Breast epithelium (tissue), 4 donors: ENCODE results near the gene APOL6. TPM values are rescaled to one million over a fixed set of nuclear protein-coding genes. Genes with fewer than 3 reads are reported as not detected.

Experiments used
- DNase-seq, 2 donors: peaks; one replicate each; pipeline ENCODE4 v3.0.0-alpha.2; 2019; ENCODE audit warnings: low spot score in 2 of 2
- H3K27ac ChIP-seq, 2 donors: fragments of 200-600 bp; sonication (generic) in 1 of 2; one replicate each; pipeline ENCODE4 v1.5.1; 2016 to 2019; ENCODE audit warnings: mild to moderate bottlenecking in 1 of 2
- H3K27me3 ChIP-seq, 2 donors: fragments of 200-600 bp; sonication (generic) in 1 of 2; one replicate each; pipeline versions ENCODE4 v1.5.1 to v1.6.0; 2017 to 2019; ENCODE audit warnings: control low read depth in 1 of 2, mild to moderate bottlenecking in 1 of 2
- H3K36me3 ChIP-seq: fragments of 200-600 bp; one replicate; pipeline ENCODE4 v1.5.1; 2019
- H3K4me1 ChIP-seq, 2 donors: fragments of 200-600 bp; sonication (generic); one replicate each; pipeline ENCODE4 v1.5.1; 2016 to 2019; ENCODE audit warnings: control low read depth in 1 of 2
- H3K4me3 ChIP-seq, 3 donors: fragments of 200-600 bp; sonication (generic); 1 replicate in 2 of 3; 2 replicates in 1 of 3; pipeline ENCODE4 v1.5.1; 2016 to 2019; ENCODE audit warnings: mild to moderate bottlenecking in 3 of 3, moderate library complexity in 2 of 3
- H3K9me3 ChIP-seq, 2 donors: fragments of 200-600 bp; sonication (generic) in 1 of 2; one replicate each; pipeline ENCODE4 v1.5.1; 2016 to 2019; ENCODE audit warnings: control low read depth in 1 of 2
- CTCF ChIP-seq, 3 donors: fragments of 450-650 bp; IDR thresholded peaks; one replicate each; pipeline ENCODE4 v1.5.1; 2016 to 2017; ENCODE audit warnings: antibody characterized with exemption in 3 of 3, mild to moderate bottlenecking in 3 of 3, moderate library complexity in 3 of 3
- POLR2A ChIP-seq: fragments of 450-650 bp; IDR thresholded peaks from one replicate; pipeline ENCODE4 v1.6.1; 2016; ENCODE audit warnings: antibody characterized with exemption, mild to moderate bottlenecking, moderate library complexity
- POLR2AphosphoS5 ChIP-seq, 3 donors: sonication (generic); formaldehyde crosslinking; IDR thresholded peaks; one replicate each; pipeline ENCODE4 v1.6.1; 2017; ENCODE audit warnings: antibody characterized with exemption in 3 of 3
- intact Hi-C: fragments of 100-400 bp; cut with DNase I; formaldehyde crosslinking; loops from one replicate; pipeline ENCODE4 v1.15.1; 2023; ENCODE audit warnings: low total_unique reads
- total RNA-seq, 3 donors: library from RNA; depleted of rRNA; stranded (reverse); fragments of >200 nt; gene quantifications; one replicate each; pipeline ENCODE4 v1.1.0, GENCODE V29; 2016

The APOL6 gene
- total RNA-seq, 3 donors from 2014 or later, result 21.2 to 59.7 (median 25.6) TPM

DNA sequence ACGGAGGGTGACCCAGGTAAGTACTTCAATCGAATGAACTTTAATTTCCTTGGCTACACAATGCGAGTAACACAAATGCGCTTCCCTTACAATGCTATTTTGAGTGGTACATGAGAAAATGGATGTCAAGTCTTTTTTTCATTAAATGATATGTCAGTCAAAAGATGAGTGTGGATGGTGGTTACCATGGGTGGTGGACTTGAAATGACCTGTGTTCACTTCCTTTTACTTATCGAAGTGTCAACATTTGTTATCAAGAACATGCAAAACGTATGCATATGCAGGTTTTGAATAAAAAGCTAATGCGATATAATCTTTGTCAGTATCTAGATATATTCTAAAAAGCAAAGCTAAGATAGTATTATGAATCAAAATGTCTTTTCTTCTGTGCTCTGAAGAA is 60.7 kb downstream of the APOL6 start:
- H3K4me3 ChIP-seq, result no peak overlapping the region
- intact Hi-C loops, result no loop called here
- H3K4me1 ChIP-seq, result no peaks in the 10 kb centered on the region
- H3K36me3 ChIP-seq, result no peaks in the 10 kb centered on the region
- H3K27me3 ChIP-seq, result no peaks in the 10 kb centered on the region
- peaks cover 0 to 4% of the 10 kb centered on the region in 2 donors for H3K9me3 ChIP-seq
- no peak for TF ChIP-seq CTCF (IDR thresholded peaks at IDR 0.05)
- no peak for TF ChIP-seq POLR2AphosphoS5 (IDR thresholded peaks at IDR 0.05)
- no peak for TF ChIP-seq POLR2A
- no peak overlapping the region for H3K27ac ChIP-seq
- no peak for DNase-seq

- no peaks in the 10 kb centered on the region for H3K27me3 ChIP-seq
- no peaks in the 10 kb centered on the region for H3K36me3 ChIP-seq
- H3K27ac ChIP-seq, result no peak overlapping the region
- TF ChIP-seq POLR2A (no peak), POLR2AphosphoS5 (IDR thresholded peaks at IDR 0.05) (no peak), CTCF (IDR thresholded peaks at IDR 0.05) (no peak)
- no peak for DNase-seq
- intact Hi-C loops, result no loop called here
- peaks cover 0 to 4% of the 10 kb centered on the region in 2 donors for H3K9me3 ChIP-seq
- H3K4me1 ChIP-seq, result no peaks in the 10 kb centered on the region
- no peak overlapping the region for H3K4me3 ChIP-seq
These were observed 63.1 kb downstream of the APOL6 start for GRCh38 chr22:35711336-35711735.

DNA sequence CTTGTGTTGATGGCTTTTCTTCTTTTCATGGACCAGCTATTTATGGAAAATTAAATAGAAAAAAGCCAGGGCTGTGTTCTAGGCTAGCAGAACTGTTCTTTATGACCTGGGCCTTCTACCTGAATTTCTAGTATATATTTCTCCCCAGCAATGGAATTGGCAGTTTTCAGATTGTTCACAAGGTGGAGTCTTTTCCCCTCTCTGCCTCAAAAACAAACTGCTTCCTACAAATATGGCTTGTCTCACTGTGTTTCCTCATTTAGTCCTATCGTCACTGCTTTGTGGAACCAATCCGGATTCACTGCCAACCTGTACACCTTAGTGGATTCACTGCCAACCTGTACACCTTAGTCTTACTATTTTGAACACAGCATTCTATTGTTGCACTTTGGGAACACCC is 64.4 kb downstream of the APOL6 start:
- H3K27ac ChIP-seq, result no peak overlapping the region
- DNase-seq, result no peak
- H3K36me3 ChIP-seq, result no peaks in the 10 kb centered on the region
- no peaks in the 10 kb centered on the region for H3K27me3 ChIP-seq
- no peaks in the 10 kb centered on the region for H3K4me1 ChIP-seq
- peaks cover 0 to 4% of the 10 kb centered on the region in 2 donors for H3K9me3 ChIP-seq
- intact Hi-C loops, result no loop called here
- TF ChIP-seq POLR2AphosphoS5 (IDR thresholded peaks at IDR 0.05), result no peak
- no peak for TF ChIP-seq POLR2A
- TF ChIP-seq CTCF (IDR thresholded peaks at IDR 0.05), result no peak
- no peak overlapping the region for H3K4me3 ChIP-seq

DNA sequence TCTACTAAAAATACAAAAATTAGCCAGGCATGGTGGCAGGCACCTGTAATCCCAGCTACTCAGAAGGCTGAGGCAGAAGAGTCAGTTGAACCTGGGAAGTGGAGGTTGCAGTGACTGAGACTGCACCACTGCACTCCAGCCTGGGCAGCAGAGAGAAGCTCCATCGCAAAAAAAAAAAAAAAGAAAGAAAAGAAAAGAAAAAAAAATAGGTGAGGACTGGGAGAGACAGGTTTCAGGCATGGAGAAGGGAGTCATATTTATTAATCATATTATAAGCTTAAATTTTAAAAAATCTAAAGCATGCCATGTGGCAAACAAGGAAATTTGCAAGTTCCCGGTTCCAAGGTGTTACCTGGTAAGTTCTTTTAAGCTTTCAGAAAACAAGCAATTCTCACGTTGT is 69.3 kb downstream of the APOL6 start, which contains the start of gene APOL5:
Gene APOL5 (plus strand): TSS at position 301 of the 400 bp plus-strand sequence. CDS start 0 bp downstream, at position 301.
- Histone ChIP-seq H3K4me1 (no peaks in the 10 kb centered on the region), H3K36me3 (no peaks in the 10 kb centered on the region), H3K9me3 (peaks cover 0 to 4% of the 10 kb centered on the region in 2 donors), H3K27ac (no peak within 1 kb of the TSS), H3K4me3 (no peak within 1 kb of the TSS), H3K27me3 (no peaks in the 10 kb centered on the region)
- intact Hi-C loops, result no loop called here
- DNase-seq, result no peak
- no peak for TF ChIP-seq CTCF (IDR thresholded peaks at IDR 0.05)
- no peak for TF ChIP-seq POLR2A

Other genes with a start within 250 kb of the APOL6 start
- gene MCM5, start 248.3 kb upstream of the APOL6 start, total RNA-seq, result 10 to 100 TPM; 16.4 to 23.3 (median 16.8) TPM
- gene RASD2, start 107.6 kb upstream of the APOL6 start, total RNA-seq, result 1 to 10 TPM in 1 of 3 donors, under 1 TPM in 2; 0.16 to 1.3 (median 0.88) TPM
- gene MB, start 31.1 kb upstream of the APOL6 start, total RNA-seq, result 10 to 100 TPM in 1 of 3 donors, 1 to 10 TPM in 1, under 1 TPM in 1; 0.48 to 13.1 (median 10.0) TPM
- not detected for gene APOL5, start 69.4 kb downstream of the APOL6 start, total RNA-seq